Measurements from ENCODE around the gene KCTD10.

DNA sequence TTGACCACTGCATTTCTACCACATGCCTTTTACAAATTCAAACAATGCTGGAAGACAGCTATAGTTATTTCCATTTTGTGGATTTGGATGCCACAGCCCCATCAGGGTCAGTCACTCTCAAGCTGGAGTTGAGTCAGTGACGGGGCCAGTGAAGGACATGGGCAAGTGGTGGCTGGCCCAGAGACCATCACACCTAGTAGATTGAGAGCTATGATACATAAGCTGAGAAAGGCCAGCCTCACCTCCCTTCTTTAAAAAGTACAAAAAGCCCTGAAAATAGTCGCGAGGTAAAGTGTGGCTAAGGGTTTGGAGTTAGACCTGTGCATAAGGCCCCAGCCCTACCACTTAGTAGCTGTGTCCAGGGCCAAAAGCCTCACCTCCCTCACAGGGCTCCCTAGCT lies 4.1 kb downstream of the KCTD10 start:
- TF ChIP-seq, protein P1, sequence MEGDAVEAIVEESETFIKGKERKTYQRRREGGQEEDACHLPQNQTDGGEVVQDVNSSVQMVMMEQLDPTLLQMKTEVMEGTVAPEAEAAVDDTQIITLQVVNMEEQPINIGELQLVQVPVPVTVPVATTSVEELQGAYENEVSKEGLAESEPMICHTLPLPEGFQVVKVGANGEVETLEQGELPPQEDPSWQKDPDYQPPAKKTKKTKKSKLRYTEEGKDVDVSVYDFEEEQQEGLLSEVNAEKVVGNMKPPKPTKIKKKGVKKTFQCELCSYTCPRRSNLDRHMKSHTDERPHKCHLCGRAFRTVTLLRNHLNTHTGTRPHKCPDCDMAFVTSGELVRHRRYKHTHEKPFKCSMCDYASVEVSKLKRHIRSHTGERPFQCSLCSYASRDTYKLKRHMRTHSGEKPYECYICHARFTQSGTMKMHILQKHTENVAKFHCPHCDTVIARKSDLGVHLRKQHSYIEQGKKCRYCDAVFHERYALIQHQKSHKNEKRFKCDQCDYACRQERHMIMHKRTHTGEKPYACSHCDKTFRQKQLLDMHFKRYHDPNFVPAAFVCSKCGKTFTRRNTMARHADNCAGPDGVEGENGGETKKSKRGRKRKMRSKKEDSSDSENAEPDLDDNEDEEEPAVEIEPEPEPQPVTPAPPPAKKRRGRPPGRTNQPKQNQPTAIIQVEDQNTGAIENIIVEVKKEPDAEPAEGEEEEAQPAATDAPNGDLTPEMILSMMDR (IDR thresholded peaks at IDR 0.05; ENCODE audit: borderline replicate concordance, extremely low read depth, low read length, poor library complexity, severe bottlenecking), result no peak
- no peak for TF ChIP-seq EZH2 (IDR thresholded peaks at IDR 0.05; ENCODE audit: borderline replicate concordance, low read depth, low read length, severe bottlenecking)

Measured in DND-41 (cell line).